Muscle layer of duodenum (tissue), 2 donors: ENCODE results near the gene BPIFB6.

Source experiments
- H3K27ac ChIP-seq: one replicate; pipeline ENCODE4 v1.7.0; 2013; ENCODE audit warnings: mild to moderate bottlenecking, low read length
- H3K27me3 ChIP-seq: one replicate; pipeline ENCODE4 v1.7.0; 2013; ENCODE audit warnings: low read depth, mild to moderate bottlenecking, control low read depth, low read length
- H3K36me3 ChIP-seq, 2 donors: one replicate each; pipeline ENCODE4 v1.7.0; 2013; ENCODE audit warnings: low read length in 2 of 2, control low read depth in 1 of 2, mild to moderate bottlenecking in 1 of 2; ENCODE audit not compliant: insufficient read depth in 2 of 2, control insufficient read depth in 1 of 2
- H3K4me1 ChIP-seq, 2 donors: one replicate each; pipeline ENCODE4 v1.7.0; 2013; ENCODE audit warnings: low read length in 2 of 2, mild to moderate bottlenecking in 2 of 2, control low read depth in 1 of 2, moderate library complexity in 1 of 2; ENCODE audit not compliant: insufficient read depth in 2 of 2, control insufficient read depth in 1 of 2
- H3K4me3 ChIP-seq, 2 donors: one replicate each; pipeline ENCODE4 v1.7.0; 2013; ENCODE audit warnings: low read length in 2 of 2, low read depth in 1 of 2, mild to moderate bottlenecking in 1 of 2
- H3K9me3 ChIP-seq, 2 donors: one replicate each; pipeline ENCODE4 v1.7.0; 2013; ENCODE audit warnings: low read length in 2 of 2, control low read depth in 1 of 2, mild to moderate bottlenecking in 1 of 2; ENCODE audit not compliant: control insufficient read depth in 1 of 2
- donor health status: healthy.

BPIFB6 gene

GRCh38 chr20:33012327-33013189, 18.9 kb upstream of the BPIFB6 start:
- no peaks in the 10 kb centered on the region for H3K36me3 ChIP-seq
- H3K4me3 ChIP-seq = no peak overlapping the region
- no peaks in the 10 kb centered on the region for H3K9me3 ChIP-seq
- H3K27ac ChIP-seq = no peak overlapping the region
- H3K27me3 ChIP-seq = no peaks in the 10 kb centered on the region
- H3K4me1 ChIP-seq = no peaks in the 10 kb centered on the region

DNA sequence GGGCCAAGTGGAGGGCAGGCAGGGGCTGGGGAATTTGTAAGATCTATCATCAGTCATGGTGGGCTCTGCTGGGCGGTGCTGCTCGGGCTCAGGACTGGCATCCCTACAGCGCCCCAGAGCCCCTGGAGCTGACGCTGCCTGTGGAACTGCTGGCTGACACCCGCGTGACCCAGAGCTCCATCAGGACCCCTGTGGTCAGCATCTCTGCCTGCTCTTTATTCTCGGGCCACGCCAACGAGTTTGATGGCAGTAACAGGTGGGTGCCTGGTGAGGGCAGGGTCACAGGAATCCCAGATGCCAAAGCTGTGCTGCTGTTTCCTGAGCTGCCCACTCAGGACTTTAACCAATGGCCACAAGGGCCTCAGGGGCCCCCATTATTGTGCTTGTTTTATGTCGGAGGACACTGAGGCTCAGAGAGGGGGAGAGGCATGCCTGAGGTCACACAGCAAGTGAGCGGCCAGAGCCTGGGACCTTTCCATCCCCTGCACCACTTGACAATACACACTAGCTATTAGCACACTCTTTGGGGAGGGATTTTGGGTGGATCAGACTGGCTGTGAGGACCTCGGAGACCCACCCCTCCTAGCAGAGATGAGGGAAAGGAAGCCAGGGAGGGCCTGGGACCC, 17.6 kb upstream of the BPIFB6 start:
- H3K4me3 ChIP-seq = no peak overlapping the region
- no peak overlapping the region for H3K27ac ChIP-seq
- H3K27me3 ChIP-seq = no peaks in the 10 kb centered on the region
- H3K4me1 ChIP-seq = no peaks in the 10 kb centered on the region
- no peaks in the 10 kb centered on the region for H3K9me3 ChIP-seq
- no peaks in the 10 kb centered on the region for H3K36me3 ChIP-seq

GRCh38 chr20:33014336-33015113, 16.9 kb upstream of the BPIFB6 start:
- H3K36me3 ChIP-seq = no peaks in the 10 kb centered on the region
- H3K4me1 ChIP-seq = no peaks in the 10 kb centered on the region
- H3K4me3 ChIP-seq = no peak overlapping the region
- H3K27ac ChIP-seq = no peak overlapping the region
- H3K9me3 ChIP-seq = no peaks in the 10 kb centered on the region
- H3K27me3 ChIP-seq = no peaks in the 10 kb centered on the region

DNA sequence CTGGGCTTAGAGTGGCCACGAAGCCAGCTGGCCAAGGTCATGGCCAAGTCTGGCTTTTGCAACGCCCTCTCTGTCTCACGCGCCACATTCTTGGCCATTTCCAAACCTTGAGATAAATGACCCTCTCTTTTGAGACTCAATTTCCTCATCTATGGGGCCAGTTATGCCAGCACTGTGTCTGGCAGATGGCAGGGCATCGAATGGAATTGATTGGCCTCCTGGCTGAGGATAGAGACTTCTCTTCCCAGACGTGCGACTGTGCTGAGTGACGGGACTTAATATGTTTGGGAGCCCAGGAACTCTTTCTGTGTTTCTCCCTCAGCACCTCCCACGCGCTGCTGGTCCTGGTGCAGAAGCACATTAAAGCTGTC, 16.3 kb upstream of the BPIFB6 start:
- Histone ChIP-seq H3K4me3 (no peak overlapping the region), H3K36me3 (no peaks in the 10 kb centered on the region), H3K9me3 (no peaks in the 10 kb centered on the region), H3K4me1 (no peaks in the 10 kb centered on the region), H3K27ac (no peak overlapping the region), H3K27me3 (no peaks in the 10 kb centered on the region)

DNA sequence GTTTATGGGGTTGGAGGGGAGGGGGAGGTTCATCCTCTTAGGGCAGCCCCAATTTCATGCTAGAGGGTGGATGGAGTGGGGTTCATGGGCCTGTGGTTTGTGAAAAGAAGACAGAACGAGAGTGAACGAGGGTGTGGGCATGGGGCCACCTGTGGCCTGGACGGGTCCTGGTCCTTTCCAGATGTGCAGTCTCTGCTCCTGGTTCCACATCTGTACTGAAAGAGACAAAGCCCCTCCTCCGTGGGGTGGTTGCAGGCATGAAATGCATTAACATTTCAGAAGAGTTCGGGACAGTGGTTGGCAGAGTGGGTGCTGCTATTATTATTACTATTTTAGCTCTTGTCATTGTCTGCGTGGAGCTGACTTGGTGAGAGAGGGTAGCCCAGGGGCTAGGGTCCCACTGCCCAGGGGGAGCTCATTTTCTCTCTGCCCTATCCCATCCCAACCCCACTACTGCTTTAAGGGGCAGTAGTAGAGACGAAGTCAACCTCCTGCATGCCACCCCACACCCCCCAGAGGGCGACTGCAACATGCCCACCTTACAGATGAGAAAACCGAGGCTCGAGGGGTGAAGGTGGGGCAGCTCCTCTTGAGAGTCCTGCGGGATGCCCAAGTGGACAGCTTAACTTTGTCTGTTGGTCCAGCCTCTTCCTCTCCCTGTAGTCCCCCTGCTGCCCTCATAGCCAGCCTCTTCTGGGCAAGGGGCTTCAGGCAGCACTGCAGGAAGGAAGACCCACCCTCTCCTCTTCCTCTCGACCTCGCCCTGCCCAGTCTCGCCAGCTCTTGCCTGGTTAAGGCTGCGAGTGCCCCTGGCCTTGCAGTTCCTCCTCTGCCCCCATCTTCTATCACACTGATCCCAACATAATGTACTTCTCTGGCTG, 15.5 kb upstream of the BPIFB6 start:
- H3K9me3 ChIP-seq = no peaks in the 10 kb centered on the region
- no peak overlapping the region for H3K4me3 ChIP-seq
- no peaks in the 10 kb centered on the region for H3K36me3 ChIP-seq
- H3K27me3 ChIP-seq = no peaks in the 10 kb centered on the region
- H3K27ac ChIP-seq = no peak overlapping the region
- no peaks in the 10 kb centered on the region for H3K4me1 ChIP-seq

- Histone ChIP-seq H3K4me3 (no peak overlapping the region), H3K9me3 (no peaks in the 10 kb centered on the region), H3K4me1 (no peaks in the 10 kb centered on the region), H3K27me3 (no peaks in the 10 kb centered on the region), H3K36me3 (no peaks in the 10 kb centered on the region), H3K27ac (no peak overlapping the region)
Observed at GRCh38 chr20:33016581-33017109, 14.8 kb upstream of the BPIFB6 start.

DNA sequence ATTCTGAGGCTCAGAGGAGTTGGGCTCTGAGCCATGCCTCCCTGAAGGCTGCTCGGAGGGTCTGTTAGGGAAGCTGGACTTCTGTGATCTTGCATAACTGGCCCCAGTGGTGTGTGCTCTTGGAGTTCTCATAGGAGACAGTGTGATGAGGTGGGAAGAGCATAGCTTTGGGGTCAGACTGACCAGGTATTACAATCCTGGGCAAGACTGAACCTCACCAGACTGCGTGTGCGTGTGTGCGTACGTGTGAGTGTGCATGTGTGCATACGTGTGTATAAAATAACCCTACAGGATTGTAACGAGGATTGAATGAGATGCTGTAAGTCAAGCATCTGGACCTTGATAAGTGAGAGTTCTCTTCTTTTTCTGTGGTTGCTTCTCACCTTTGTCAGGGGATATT, 13.9 kb upstream of the BPIFB6 start:
- Histone ChIP-seq H3K27ac (no peak overlapping the region), H3K9me3 (no peaks in the 10 kb centered on the region), H3K36me3 (no peaks in the 10 kb centered on the region), H3K4me1 (no peaks in the 10 kb centered on the region), H3K4me3 (no peak overlapping the region), H3K27me3 (no peaks in the 10 kb centered on the region)

- Histone ChIP-seq H3K27ac (no peak overlapping the region), H3K27me3 (no peaks in the 10 kb centered on the region), H3K4me1 (no peaks in the 10 kb centered on the region), H3K4me3 (no peak overlapping the region), H3K9me3 (no peaks in the 10 kb centered on the region), H3K36me3 (no peaks in the 10 kb centered on the region)
Observed at GRCh38 chr20:33018169-33018931, 13.1 kb upstream of the BPIFB6 start.

DNA sequence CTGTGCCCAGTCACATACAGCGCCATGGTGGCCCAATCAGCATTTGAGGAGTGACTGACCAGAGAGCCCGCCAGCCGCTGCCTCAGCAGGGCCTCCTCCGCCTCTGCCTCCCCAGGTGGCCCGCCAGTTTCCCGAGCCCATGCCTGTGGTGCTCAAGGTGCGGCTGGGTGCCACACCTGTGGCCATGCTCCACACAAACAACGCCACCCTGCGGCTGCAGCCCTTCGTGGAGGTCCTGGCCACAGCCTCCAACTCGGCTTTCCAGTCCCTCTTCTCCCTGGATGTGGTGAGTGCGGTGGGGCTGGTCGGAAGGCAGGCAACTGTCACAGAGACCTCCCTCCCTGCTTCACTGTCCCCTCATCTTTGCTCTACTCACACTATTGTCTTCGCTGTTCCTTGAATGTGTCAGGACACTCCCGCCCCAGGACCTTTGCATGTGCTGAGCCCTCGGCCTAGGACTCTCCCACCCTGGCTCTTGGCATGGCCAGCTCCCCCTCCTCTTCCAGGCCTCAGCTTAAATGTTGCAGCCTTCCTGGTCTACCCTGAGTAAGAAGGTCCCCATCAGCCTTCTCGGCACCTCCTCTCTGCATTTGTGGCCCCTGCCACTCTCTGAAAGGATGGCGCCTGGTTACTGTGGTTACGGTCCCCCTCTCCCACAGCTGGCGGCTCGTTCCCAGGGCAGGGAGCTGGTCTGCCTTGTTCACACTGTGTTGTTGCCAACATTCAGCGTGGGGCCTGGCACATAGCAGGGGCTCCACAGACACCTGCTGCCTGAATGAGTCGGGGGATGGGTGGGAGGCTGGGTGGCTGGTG, 11.8 kb upstream of the BPIFB6 start:
- H3K27ac ChIP-seq = no peak overlapping the region
- no peaks in the 10 kb centered on the region for H3K36me3 ChIP-seq
- no peak overlapping the region for H3K4me3 ChIP-seq
- no peaks in the 10 kb centered on the region for H3K9me3 ChIP-seq
- no peaks in the 10 kb centered on the region for H3K27me3 ChIP-seq
- no peaks in the 10 kb centered on the region for H3K4me1 ChIP-seq
